CD4-positive, alpha-beta T cell treated with Interferon alpha-2 for 1 hour (primary cell): Measurements from ENCODE around the gene TRAPPC13.

Experiments
- DNase-seq, 2 donors: peaks; one replicate each; pipeline ENCODE4 v3.0.0-alpha.2; 2020 to 2022

Gene TRAPPC13

DNA sequence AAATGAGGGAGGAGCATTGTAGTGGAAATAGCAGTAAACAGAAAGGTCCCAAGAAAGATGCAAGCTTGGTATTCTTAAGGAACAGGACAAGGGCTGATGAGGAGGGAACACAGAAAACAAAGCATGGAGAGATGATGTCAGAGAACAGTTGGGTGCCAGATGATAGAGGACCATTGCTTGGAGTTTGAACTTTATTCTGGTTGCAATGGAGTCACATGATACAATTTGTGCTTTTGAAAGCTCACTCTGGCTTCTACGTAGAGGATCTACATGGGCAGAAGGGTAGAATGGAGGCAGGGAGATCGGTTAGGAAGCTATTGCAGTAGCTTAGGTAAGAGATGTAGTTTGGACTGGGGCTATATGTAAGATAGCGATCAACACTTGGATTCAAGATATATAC, 57.3 kb downstream of the TRAPPC13 start:
- DNase-seq = no peak

DNA sequence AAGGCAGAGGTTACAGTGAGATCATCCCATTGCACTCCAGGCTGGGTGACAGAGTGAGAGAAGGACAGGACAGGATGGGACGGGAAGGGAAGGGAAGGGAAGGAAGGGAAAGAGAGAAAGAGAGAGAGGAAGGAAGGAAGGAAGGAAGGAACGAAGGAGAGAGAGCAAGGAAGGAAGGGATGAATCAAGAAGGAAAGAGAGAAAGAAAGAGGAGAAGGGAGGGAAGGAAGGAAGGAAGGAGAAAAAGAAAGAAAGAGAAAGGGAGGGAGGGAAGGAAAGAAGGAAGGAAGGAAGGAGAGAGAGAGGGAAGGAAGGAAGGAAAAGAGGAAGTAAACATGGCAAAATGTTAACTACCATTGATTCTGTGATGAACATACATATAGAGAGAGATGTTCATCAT, 68.3 kb downstream of the TRAPPC13 start:
- no peak for DNase-seq

DNA sequence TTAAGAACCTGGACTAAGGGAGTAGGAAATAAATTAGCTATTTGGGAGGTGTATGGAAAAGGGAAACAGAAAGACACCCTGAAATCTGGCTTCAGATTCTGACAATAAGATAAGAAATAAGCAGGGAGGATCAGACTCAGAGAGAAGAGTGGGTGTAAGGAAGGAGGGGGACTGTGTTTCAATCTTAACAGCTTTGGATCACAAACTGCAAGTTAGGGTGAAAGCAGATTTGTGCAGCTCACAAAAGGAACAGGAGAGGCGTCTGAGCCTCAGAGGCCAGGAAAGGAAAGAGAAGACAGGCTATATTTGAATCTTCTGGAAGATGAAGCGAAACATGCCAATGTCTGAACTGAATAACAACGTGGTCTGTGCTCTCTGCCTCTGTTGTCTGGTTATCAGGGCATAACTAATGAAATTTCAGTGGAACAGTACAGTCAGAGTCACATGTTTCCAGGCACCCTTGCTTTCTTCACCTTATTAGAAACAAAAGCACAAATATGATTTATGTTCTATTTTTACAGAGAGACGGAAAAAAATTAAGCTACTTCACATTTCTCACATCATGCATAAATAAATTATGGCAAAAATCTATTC, 70.4 kb downstream of the TRAPPC13 start:
- no peak for DNase-seq

DNA sequence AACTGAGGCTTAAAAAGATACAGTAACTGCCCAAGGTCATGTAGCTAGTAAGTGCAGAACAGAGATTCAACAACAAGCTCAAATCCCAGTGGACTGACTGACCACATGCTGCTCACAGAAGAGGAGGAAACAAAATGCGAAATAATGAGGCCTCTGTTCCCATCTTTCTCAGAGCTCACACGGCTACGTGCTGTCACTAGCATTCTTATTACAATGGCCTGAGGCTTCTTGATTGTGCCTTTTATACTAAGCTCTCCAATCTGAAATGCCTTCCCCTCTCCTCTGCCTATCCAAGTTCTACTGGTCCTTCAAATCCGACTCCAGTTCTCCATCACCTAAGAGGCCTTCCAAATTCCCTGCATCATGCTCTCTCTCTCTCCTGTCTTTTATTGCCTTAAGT, 71.1 kb downstream of the TRAPPC13 start:
- no peak for DNase-seq

DNA sequence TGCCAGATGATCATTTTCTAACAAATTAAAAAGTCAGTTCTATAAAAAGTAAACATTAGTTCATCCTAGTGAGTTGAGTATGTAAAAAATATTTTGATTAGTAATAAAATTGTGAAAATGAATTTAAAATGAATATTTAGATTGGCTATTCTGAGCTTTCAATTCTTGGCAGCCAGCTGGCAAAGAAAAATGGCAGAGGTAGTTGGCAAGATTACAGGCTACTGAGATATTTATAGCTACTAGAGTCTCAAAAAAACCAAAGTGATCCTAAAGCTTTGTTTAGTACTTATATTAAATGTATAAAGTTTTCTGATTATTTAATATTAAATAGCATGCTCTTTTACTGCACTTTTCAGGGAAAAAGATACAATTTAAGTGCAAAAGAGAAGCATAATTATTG, 72.1 kb downstream of the TRAPPC13 start:
- DNase-seq = no peak

DNA sequence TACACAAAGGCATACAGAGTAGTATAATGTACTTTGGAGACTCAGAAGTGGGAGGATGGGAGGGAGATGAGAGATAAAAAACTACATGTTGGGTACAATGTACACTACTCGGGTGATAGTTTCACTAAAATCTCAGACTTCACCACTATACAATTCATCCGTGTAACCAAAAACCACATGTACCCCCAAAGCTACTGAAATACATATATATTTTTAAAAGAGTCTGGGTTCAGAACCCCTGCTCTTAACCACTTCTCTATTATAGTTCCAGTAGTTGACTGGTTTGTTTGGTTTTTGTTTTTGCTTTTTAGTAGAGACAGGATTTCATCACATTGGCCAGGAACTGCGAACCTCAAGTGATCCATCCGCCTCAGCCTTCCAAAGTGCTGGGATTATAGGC, 74.5 kb downstream of the TRAPPC13 start:
- DNase-seq = no peak

DNA sequence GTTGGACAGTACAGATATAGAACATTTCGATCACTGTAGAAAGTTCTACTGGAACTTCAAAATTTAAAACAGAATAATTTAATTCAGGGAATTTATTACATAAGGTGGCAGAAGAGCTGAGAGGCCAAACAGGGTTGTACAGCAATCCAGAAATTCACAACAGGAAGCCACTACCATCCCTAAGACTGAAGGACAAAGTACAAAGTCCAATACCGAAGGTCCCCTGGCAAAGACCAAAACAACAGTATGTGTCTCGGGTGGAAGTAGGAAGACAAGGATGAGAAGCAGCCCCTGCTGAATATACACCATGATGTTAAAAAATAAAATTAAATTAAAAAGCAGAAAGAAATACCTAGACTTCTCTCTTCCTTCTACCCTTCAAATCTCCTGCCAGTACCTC, 77.2 kb downstream of the TRAPPC13 start:
- DNase-seq = no peak

DNA sequence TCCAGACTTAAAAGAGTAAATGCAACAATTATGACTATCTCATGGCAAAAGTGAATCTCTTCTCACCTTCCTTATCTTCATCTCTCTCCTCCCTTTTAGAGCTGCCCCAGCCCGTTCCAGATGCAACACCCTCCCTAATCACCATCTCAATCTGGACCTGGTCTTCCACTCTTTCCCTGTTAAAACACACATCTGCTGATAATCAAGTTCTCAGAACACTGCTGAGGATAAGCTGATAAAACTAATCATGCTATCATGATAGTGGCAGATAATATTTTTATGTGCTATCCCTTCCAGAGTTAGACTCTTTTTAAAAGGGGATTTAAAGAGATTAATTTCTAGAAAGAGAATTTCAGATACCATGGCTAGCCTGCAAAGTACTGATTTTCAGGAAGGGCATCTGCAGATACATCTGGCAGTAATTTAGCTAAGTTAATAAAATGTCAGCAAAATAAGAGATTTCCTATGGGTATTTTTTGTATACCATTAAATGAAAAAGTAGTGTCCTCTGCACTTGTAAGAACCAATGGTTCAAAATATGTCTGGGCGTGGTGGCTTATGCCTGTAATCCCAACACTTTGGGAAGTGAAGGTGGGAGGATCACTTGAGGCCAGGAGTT, 79.9 kb downstream of the TRAPPC13 start:
- DNase-seq = no peak

DNA sequence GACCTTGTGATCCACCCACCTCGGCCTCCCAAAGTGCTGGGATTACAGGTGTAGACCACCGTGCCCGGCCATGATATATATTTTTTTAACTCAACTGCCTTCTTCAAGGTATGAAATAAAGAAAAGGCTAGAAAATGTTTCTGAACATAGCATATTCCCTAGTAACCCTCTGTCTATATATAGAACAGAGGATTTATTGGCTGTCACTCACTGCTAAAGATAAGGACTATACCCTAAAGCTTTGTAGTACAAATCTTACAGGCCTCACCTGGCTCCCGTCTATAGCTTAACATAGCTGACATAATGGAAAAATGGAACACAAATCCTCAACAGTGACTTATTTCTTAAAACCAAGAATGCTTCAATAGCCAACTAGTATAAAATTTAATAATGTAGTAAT, 82.8 kb downstream of the TRAPPC13 start:
- DNase-seq = no peak

DNA sequence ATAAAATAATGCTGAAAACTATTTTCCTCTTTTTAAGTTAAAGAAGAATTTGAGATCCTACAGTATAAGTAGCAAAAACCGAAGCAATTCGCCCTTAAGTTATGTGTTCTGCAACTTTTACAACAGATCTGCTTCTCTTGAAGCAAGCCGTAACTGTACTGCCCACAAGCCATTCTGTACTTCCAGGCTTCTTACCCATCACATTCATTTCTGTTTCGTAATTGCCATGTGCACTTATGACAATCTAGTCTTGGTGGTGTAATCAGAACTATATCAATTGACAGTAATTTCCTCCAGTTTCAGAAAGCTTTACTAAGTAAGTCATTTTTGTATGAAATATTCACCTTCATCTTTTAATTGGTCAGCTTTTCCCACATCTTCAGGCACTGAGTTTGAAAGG, 83.3 kb downstream of the TRAPPC13 start:
- DNase-seq = no peak
